ENCODE measurements around the gene TOP1.

Gene TOP1

DNA sequence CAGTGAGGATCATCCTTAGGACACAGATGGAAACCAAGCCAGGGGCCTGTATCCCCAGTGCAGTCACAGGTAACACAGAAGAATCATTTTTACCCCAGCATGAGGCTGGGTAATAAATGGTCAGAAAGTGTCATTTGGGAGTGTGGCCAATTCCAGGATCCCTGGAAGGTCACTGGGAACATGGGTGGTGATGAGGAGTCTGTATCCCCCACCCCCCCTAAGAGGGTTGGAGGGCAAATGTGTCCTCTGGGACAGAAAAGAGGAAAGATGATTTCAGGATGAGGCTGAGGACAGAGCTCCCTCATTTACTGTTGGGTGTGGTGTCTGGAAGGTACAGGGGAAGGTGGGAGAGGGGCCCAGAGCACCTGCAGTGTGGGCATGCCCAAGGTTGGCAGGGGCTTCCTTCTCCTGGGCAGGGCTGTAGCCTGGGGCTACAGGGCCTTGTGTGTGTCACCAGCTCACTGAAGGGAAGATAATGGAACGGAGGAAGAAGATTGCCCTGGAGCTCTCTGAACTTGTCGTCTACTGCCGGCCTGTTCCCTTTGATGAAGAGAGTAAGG lies 143.2 kb downstream of the TOP1 start:
- DNase-seq: no peak

DNA sequence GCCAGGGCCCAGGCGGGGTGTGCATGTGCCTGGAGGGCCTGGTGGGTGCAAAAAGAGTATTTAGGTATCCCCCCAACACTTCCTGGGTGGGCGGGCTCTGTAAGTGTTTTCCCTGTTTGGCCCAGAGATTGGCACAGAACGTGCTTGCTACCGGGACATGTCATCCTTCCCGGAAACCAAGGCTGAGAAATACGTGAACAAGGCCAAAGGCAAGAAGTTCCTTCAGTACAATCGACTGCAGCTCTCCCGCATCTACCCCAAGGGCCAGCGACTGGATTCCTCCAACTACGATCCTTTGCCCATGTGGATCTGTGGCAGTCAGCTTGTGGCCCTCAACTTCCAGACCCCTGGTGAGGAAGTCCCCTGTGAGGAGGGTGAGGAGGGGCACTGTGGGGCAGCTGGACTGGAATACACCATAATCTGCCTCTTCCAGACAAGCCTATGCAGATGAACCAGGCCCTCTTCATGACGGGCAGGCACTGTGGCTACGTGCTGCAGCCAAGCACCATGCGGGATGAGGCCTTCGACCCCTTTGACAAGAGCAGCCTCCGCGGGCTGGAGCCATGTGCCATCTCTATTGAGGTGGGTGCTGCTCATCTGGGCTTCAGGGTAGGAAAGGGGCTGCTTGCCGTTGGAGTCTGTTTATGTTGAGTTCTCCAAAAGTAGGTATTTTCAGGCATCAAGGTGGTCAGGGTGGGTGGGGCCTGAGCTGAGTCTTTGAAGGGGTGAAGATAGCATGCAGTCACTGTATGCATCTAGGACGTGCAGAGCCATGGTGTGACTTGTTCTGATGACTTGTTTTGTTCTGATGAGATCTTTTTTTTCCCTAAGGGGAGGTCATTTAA lies 143.9 kb downstream of the TOP1 start:
- DNase-seq: no peak

DNA sequence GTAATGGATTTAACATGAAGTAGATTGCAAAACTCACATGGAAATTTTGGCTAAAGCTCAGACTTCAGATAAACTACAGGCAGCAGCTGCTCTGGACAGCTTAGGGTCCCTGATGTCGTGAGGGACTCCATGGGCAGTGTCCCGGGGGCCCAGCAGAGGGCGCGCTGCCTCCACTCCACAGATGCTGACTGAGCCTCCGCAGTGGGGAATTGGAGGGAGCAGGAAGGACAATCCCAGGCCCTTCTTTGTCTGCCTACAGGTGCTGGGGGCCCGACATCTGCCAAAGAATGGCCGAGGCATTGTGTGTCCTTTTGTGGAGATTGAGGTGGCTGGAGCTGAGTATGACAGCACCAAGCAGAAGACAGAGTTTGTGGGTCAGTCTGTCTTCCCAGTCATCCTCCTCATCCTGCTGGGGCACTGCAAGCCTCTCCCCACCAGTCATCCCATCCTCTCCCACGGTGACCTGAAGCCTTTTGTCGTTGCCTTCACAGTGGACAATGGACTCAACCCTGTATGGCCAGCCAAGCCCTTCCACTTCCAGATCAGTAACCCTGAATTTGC lies 144.6 kb downstream of the TOP1 start:
- peak; percentile 12 to 24 for DNase-seq

DNA sequence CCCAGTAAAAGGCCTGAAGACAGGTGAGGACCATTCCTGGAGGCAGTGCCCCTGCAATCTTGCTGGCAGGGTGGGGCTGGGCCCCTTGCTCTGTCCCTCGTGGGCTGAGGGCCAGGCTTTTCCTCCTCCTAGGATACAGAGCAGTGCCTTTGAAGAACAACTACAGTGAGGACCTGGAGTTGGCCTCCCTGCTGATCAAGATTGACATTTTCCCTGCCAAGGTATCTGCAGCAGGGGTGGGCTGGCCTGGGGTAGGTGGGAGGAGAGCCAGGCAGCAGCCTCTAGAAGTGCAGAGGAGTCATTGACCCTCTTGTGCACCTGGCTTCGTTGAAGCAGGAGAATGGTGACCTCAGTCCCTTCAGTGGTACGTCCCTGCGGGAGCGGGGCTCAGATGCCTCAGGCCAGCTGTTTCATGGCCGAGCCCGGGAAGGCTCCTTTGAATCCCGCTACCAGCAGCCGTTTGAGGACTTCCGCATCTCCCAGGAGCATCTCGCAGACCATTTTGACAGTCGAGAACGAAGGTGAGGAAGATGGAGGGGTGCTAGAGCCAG lies 145.2 kb downstream of the TOP1 start:
- DNase-seq: no peak

Data from NCI-H187 (cell line).